Endothelial cell of umbilical vein (primary cell): ENCODE results near the gene SNX30. TPM values are rescaled to one million over a fixed set of nuclear protein-coding genes. Genes with fewer than 3 reads are reported as not detected.

Experiments used
- BruUV-seq: library from RNA; stranded (reverse); fragments of 400-500 nt; replicated peaks from 2 replicates; lab custom pipeline; 2021; lab: Mats Ljungman, UMichigan
- CTCF ChIA-PET: fragments of 300-600, 350-600 bp; sonication (Branson Sonifier 250); formaldehyde crosslinking; loops from one replicate; lab custom pipeline; 2021; ENCODE audit warnings: antibody characterized with exemption, inconsistent platforms; lab: Charles Lee
- POLR2A ChIA-PET: fragments of 300-600, 350-600 bp; sonication (Branson Sonifier 250); formaldehyde crosslinking; loops from one replicate; lab custom pipeline; 2021; ENCODE audit warnings: antibody characterized with exemption, inconsistent platforms; lab: Charles Lee
- DNase-seq: peaks from one replicate; pipeline ENCODE4 v3.0.0-alpha.2; 2011; ENCODE audit warnings: low read depth, low spot score
- FAIRE-seq: peaks from 2 replicates; lab custom pipeline; 2011; peaks lifted over from hg19 to GRCh38; lab: Jason Lieb, UNC
- H2AFZ ChIP-seq: 2 replicates; pipeline ENCODE4 v1.6.0; 2012; ENCODE audit warnings: low read depth, low read length, control low read depth, inconsistent platforms
- H3K27ac ChIP-seq: 2 replicates; pipeline ENCODE4 v1.5.1; 2011; ENCODE audit warnings: low read depth, mild to moderate bottlenecking, control low read depth, low read length, moderate library complexity; ENCODE audit not compliant: insufficient read depth
- H3K27me3 ChIP-seq, 2 experiments: 2 replicates each; pipeline versions ENCODE4 v1.6.0 to v1.6.1; 2011; ENCODE audit warnings: low read length in 2 of 2, mixed read lengths in 1 of 2; ENCODE audit not compliant: control insufficient read depth in 2 of 2, insufficient read depth in 2 of 2
- H3K36me3 ChIP-seq, 2 experiments: 2 replicates in 1 of 2; 3 replicates in 1 of 2; pipeline ENCODE4 v1.5.1; 2011; ENCODE audit warnings: low read length in 2 of 2, mild to moderate bottlenecking in 1 of 2, moderate library complexity in 1 of 2; ENCODE audit not compliant: control insufficient read depth in 2 of 2, insufficient read depth in 2 of 2; ENCODE audit errors: extremely low read depth in 1 of 2
- H3K4me1 ChIP-seq: 3 replicates; pipeline ENCODE4 v1.5.1; 2011; ENCODE audit warnings: mild to moderate bottlenecking, low read length; ENCODE audit not compliant: control insufficient read depth, insufficient read depth; ENCODE audit errors: extremely low read depth
- H3K4me2 ChIP-seq: 2 replicates; pipeline ENCODE4 v1.6.1; 2011; ENCODE audit warnings: low read length, control low read depth, mixed read lengths; ENCODE audit not compliant: insufficient read depth
- H3K4me3 ChIP-seq, 3 experiments: fragments of 200-600 bp in 1 of 3; sonication (generic), shearing (Covaris generic) in 1 of 3; replicated peaks in 1 of 3; 2 replicates each; pipeline ENCODE4 v1.5.1; 2011 to 2016; ENCODE audit warnings: control low read depth in 3 of 3, low read length in 3 of 3, mild to moderate bottlenecking in 2 of 3, inconsistent platforms in 1 of 3, low read depth in 1 of 3, moderate library complexity in 1 of 3; ENCODE audit not compliant: insufficient read depth in 1 of 3
- H3K79me2 ChIP-seq: 2 replicates; pipeline ENCODE4 v1.6.0; 2012; ENCODE audit warnings: low read length, inconsistent platforms; ENCODE audit not compliant: control insufficient read depth, insufficient read depth
- H3K9ac ChIP-seq: replicated peaks from 2 replicates; pipeline ENCODE3; 2011; ENCODE audit warnings: low read length, control low read depth; ENCODE audit not compliant: insufficient read depth; ENCODE audit errors: extremely low read depth
- H3K9me1 ChIP-seq: replicated peaks from 3 replicates; pipeline ENCODE4 v1.6.0; 2011; ENCODE audit warnings: mild to moderate bottlenecking, low read length; ENCODE audit not compliant: control insufficient read depth, insufficient read depth; ENCODE audit errors: extremely low read depth
- H3K9me3 ChIP-seq: replicated peaks from 2 replicates; pipeline ENCODE4 v1.5.1; 2012; ENCODE audit warnings: low read length, inconsistent platforms; ENCODE audit not compliant: control insufficient read depth, insufficient read depth
- H4K20me1 ChIP-seq: replicated peaks from 2 replicates; pipeline ENCODE3; 2011; ENCODE audit warnings: mild to moderate bottlenecking, low read length; ENCODE audit not compliant: control insufficient read depth, insufficient read depth; ENCODE audit errors: extremely low read depth
- CTCF ChIP-seq, 2 donors: IDR thresholded peaks; 1 replicate in 1 of 2; 2 replicates in 1 of 2; pipeline ENCODE4 v1.5.1; 2011; ENCODE audit warnings: low read length in 2 of 2, mild to moderate bottlenecking in 2 of 2, moderate library complexity in 2 of 2, control low read depth in 1 of 2, inconsistent platforms in 1 of 2, low read depth in 1 of 2; ENCODE audit not compliant: insufficient read depth in 1 of 2; ENCODE audit errors: extremely low read depth in 1 of 2
- EZH2 ChIP-seq: IDR thresholded peaks from 2 replicates; pipeline ENCODE4 v1.6.1; 2012; ENCODE audit warnings: borderline replicate concordance, low read depth, mild to moderate bottlenecking, moderate library complexity, low read length, inconsistent platforms; ENCODE audit not compliant: severe bottlenecking
- FOS ChIP-seq: IDR thresholded peaks from 2 replicates; pipeline ENCODE4 v1.6.1; 2011; ENCODE audit warnings: mild to moderate bottlenecking, low read length, moderate library complexity, borderline replicate concordance; ENCODE audit not compliant: insufficient read depth
- GATA2 ChIP-seq: IDR thresholded peaks from 2 replicates; pipeline ENCODE4 v1.7.0; 2011; ENCODE audit warnings: low read depth, mild to moderate bottlenecking, moderate library complexity, mixed read lengths, low read length; ENCODE audit not compliant: insufficient read length, insufficient read depth
- JUN ChIP-seq: IDR thresholded peaks from 2 replicates; pipeline ENCODE4 v1.6.1; 2011; ENCODE audit warnings: borderline replicate concordance, low read depth; ENCODE audit not compliant: insufficient read length, insufficient read depth
- MAX ChIP-seq: IDR thresholded peaks from 2 replicates; pipeline ENCODE4 v1.6.1; 2011; ENCODE audit not compliant: insufficient read depth, insufficient read length
- MYC ChIP-seq: IDR thresholded peaks from one replicate; pipeline ENCODE4 v1.6.1; 2011; ENCODE audit warnings: mild to moderate bottlenecking, low read depth, low read length
- POLR2A ChIP-seq: IDR thresholded peaks from 2 replicates; pipeline ENCODE4 v1.6.1; 2012; ENCODE audit warnings: low read depth, mild to moderate bottlenecking, control low read depth, low read length
- POLR2AphosphoS5 ChIP-seq: IDR thresholded peaks from 2 replicates; pipeline ENCODE4 v1.6.1; 2012; ENCODE audit warnings: low read depth, mild to moderate bottlenecking, control low read depth, low read length, moderate library complexity; ENCODE audit not compliant: insufficient read depth
- dilution Hi-C: fragments of 300-500 bp; cut with MboI; formaldehyde crosslinking; loops from one replicate; pipeline ENCODE4 v1.15.0; 2019; ENCODE audit warnings: low sequenced_read_pairs; ENCODE audit not compliant: extremely low pct_ligation_motif_present
- intact Hi-C: fragments of 100-400 bp; cut with micrococcal nuclease; formaldehyde crosslinking; loops from one replicate; pipeline ENCODE4 v1.10.0; 2022
- polyA plus RNA-seq, 4 experiments: library from polyadenylated mRNA; depleted of rRNA in 3 of 4; stranded (reverse) in 3 of 4; unstranded in 1 of 4; fragments of >200 nt; gene quantifications; 2 replicates each; pipeline versions ENCODE4 v1.2.1 to v1.2.3, GENCODE V29; 2011 to 2012; ENCODE audit warnings: missing spikeins in 1 of 4
- total RNA-seq: library from RNA; stranded (reverse); gene quantifications from 2 replicates; pipeline ENCODE4 v1.2.3, GENCODE V29; 2021

Gene SNX30
- total and polyA plus RNA-seq, 2 donors (not counting 3 experiments of a cell fraction or from before 2014, with no cell fraction given) = 2.8 to 6.3 TPM

GRCh38 chr9:112869917-112870316, 119.4 kb downstream of the SNX30 start:
- no peak for TF ChIP-seq MAX
- no peak for TF ChIP-seq CTCF (IDR thresholded peaks at IDR 0.05; ENCODE audit: extremely low read depth in 1 of 2, insufficient read depth in 1 of 2, low read depth in 1 of 2, low read length in 2 of 2)
- TF ChIP-seq GATA2 = no peak
- no peak for TF ChIP-seq POLR2A
- TF ChIP-seq JUN = no peak
- Histone ChIP-seq H3K79me2 (no peaks in the 10 kb centered on the region), H2AFZ (no peak overlapping the region), H3K9me3 (no peaks in the 10 kb centered on the region), H3K27ac (no peak overlapping the region), H3K4me1 (no peaks in the 10 kb centered on the region), H3K27me3 (no peaks in the 10 kb centered on the region), H4K20me1 (no peaks in the 10 kb centered on the region), H3K9ac (no peak overlapping the region), H3K36me3 (no peaks in the 10 kb centered on the region), H3K4me2 (no peak overlapping the region), H3K4me3 (no peak overlapping the region), H3K9me1 (no peaks in the 10 kb centered on the region)
- DNase-seq (no peak), FAIRE-seq (no peak)
- ChIA-PET CTCF (interaction anchor here (0.7 to 1.4 kb wide), 5 partner anchors 12 to 1212 kb away, joined by 3 to 4 read pairs (median 4); no protein-coding TSS in a partner anchor), POLR2A (no interaction called here)
- BruUV-seq = no TSS peak
- dilution Hi-C loops (no loop called here), intact Hi-C loops (no loop called here)

DNA sequence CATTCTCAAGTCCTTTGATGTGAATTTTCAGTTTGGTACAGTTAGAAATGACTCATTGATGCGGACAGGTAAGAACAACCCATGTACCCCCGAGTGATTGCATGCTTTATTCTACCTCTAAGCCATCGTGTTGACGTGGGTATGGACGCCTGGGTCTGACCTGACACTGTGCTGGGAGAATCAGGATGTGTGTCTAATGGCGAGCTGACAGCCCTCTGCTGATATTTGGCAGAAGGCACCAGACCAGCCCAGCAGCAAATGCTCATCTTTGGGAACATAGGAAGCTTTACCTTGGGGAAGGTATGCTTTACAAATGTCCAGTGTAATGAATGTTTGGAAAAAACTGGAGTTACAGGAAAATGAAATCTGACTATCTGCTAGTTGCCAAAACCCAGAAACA, 120.0 kb downstream of the SNX30 start:
- Histone ChIP-seq H3K9ac (no peak overlapping the region), H4K20me1 (no peaks in the 10 kb centered on the region), H3K4me3 (no peak overlapping the region), H3K79me2 (no peaks in the 10 kb centered on the region), H3K4me2 (no peak overlapping the region), H2AFZ (no peak overlapping the region), H3K4me1 (no peaks in the 10 kb centered on the region), H3K36me3 (no peaks in the 10 kb centered on the region), H3K27ac (no peak overlapping the region), H3K9me1 (no peaks in the 10 kb centered on the region), H3K27me3 (no peaks in the 10 kb centered on the region), H3K9me3 (no peaks in the 10 kb centered on the region)
- dilution Hi-C loops = no loop called here
- DNase-seq (no peak), FAIRE-seq (no peak)
- no TSS peak for BruUV-seq
- intact Hi-C loops = no loop called here
- ChIA-PET CTCF (interaction anchor here (0.7 to 1.4 kb wide), 2 partner anchors 26 to 32 kb away, joined by 3 to 4 read pairs; no protein-coding TSS in a partner anchor), POLR2A (no interaction called here)
- TF ChIP-seq MYC (no peak), JUN (no peak), POLR2AphosphoS5 (no peak), FOS (no peak), POLR2A (no peak), CTCF (IDR thresholded peaks at IDR 0.05; ENCODE audit: extremely low read depth in 1 of 2, insufficient read depth in 1 of 2, low read depth in 1 of 2, low read length in 2 of 2) (no peak), MAX (no peak), GATA2 (no peak), EZH2 (no peak)
